ENCODE data around the gene MYCBP2.

The MYCBP2 gene

DNA sequence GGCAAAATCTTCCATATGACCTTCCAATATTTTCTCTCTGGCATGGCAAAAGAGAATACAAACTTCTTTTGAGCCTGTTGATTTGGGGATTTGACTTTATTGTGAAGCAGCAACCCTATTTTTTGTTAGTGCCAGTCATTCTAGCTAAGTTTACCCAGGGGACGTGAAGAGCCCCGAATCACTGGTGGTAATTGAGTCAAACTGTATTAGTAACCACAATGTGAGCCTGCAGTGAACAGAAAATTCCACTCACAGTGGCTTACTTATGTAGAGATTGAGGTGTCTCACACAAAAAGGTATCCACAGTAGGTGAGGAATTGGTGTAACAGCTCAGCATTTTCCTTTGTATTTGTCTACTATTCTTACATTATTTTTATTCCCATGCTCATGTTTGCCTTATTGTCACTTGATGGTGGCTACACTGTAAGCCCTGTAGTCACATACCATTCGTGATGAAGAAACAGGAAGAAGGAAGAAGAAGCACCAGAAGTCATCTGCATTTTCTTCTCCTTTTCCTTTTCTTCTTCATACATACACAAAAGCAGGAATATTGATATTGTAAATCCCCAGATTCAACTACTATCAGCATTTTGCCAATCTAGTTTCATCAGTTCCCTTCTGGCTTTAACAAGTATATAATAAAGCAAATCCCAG is 33.3 kb upstream of the MYCBP2 start:
- Histone ChIP-seq H3K27me3 (ENCODE audit: control insufficient read depth in 3 of 3, insufficient read depth in 3 of 3, low read depth in 1 of 3, low read length in 3 of 3) (no peaks in the 10 kb centered on the region), H3K14ac (ENCODE audit: low read length) (no peak overlapping the region), H4K91ac (ENCODE audit: low read depth, low read length, poor library complexity) (no peak overlapping the region), H2BK15ac (ENCODE audit: low read length) (no peak overlapping the region), H3K4me1 (ENCODE audit: control insufficient read depth in 2 of 2, insufficient read depth in 1 of 2, low read depth in 1 of 2, low read length in 2 of 2) (peaks cover 0 to 2% of the 10 kb centered on the region in 2 donors), H2BK12ac (ENCODE audit: low read length) (no peak overlapping the region), H3K9ac (ENCODE audit: low read depth, low read length, poor library complexity) (no peak overlapping the region), H3K9me3 (replicated peaks in 1 of 2; ENCODE audit: control insufficient read depth in 2 of 2, insufficient read depth in 1 of 2, low read depth in 1 of 2, low read length in 2 of 2) (no peaks in the 10 kb centered on the region), H3K4ac (ENCODE audit: low read length) (no peak overlapping the region), H3K23ac (ENCODE audit: low read depth, low read length, poor library complexity) (no peak overlapping the region), H3K27ac (replicated peaks; ENCODE audit: low read length) (no peak overlapping the region), H2BK5ac (ENCODE audit: low read length) (no peak overlapping the region), H3K18ac (ENCODE audit: low read length) (no peak overlapping the region), H2AK5ac (ENCODE audit: low read depth, low read length) (no peak overlapping the region), H2AFZ (ENCODE audit: low read length) (no peak overlapping the region), H3K4me2 (ENCODE audit: insufficient read depth, low read length, poor library complexity, severe bottlenecking) (no peak overlapping the region), H3K4me3 (ENCODE audit: low read length in 2 of 2) (no peak overlapping the region), H3K36me3 (replicated peaks in 1 of 2; ENCODE audit: control insufficient read depth in 2 of 2, insufficient read depth in 2 of 2, low read length in 2 of 2) (no peaks in the 10 kb centered on the region), H4K8ac (ENCODE audit: low read depth, low read length) (no peak overlapping the region), H2BK120ac (ENCODE audit: low read depth, low read length) (no peak overlapping the region), H3K79me1 (ENCODE audit: low read depth, low read length) (no peaks in the 10 kb centered on the region)
- no peak for DNase-seq (ENCODE audit: low spot score)
- no CpG with 5 or more reads among the region's 3 CpGs for WGBS, 2 donors (ENCODE audit: extremely low coverage in 2 of 2, insufficient read length in 2 of 2, insufficient replicate concordance in 1 of 2)

DNA sequence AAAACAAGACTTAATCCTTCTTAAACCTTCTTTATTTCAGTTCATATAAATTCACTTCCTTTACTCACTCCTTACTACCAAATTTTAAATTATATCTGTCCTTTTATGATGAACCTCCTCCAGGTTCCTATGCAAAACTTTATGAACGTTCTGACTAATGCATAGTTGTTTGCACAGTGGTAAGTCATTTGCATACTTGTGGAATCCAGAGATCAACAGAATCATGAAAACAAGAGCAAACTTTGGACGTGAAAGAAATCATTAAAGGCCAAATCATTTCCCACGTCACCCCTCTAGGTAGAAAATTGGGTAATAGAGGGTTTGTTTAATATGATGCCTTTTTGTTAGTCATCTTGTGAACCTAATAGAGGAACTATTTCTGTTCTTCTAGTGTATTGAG is 32.3 kb upstream of the MYCBP2 start:
- Histone ChIP-seq H3K4me1 (ENCODE audit: control insufficient read depth in 2 of 2, insufficient read depth in 1 of 2, low read depth in 1 of 2, low read length in 2 of 2) (peaks cover 0 to 2% of the 10 kb centered on the region in 2 donors), H2AK5ac (ENCODE audit: low read depth, low read length) (no peak overlapping the region), H2BK120ac (ENCODE audit: low read depth, low read length) (no peak overlapping the region), H2BK12ac (ENCODE audit: low read length) (no peak overlapping the region), H3K9me3 (replicated peaks in 1 of 2; ENCODE audit: control insufficient read depth in 2 of 2, insufficient read depth in 1 of 2, low read depth in 1 of 2, low read length in 2 of 2) (no peaks in the 10 kb centered on the region), H2BK5ac (ENCODE audit: low read length) (no peak overlapping the region), H2AFZ (ENCODE audit: low read length) (no peak overlapping the region), H3K27ac (replicated peaks; ENCODE audit: low read length) (no peak overlapping the region), H4K91ac (ENCODE audit: low read depth, low read length, poor library complexity) (no peak overlapping the region), H3K14ac (ENCODE audit: low read length) (no peak overlapping the region), H3K4me2 (ENCODE audit: insufficient read depth, low read length, poor library complexity, severe bottlenecking) (no peak overlapping the region), H3K23ac (ENCODE audit: low read depth, low read length, poor library complexity) (no peak overlapping the region), H3K79me1 (ENCODE audit: low read depth, low read length) (no peaks in the 10 kb centered on the region), H2BK15ac (ENCODE audit: low read length) (no peak overlapping the region), H3K4ac (ENCODE audit: low read length) (no peak overlapping the region), H4K8ac (ENCODE audit: low read depth, low read length) (no peak overlapping the region), H3K4me3 (ENCODE audit: low read length in 2 of 2) (no peak overlapping the region), H3K18ac (ENCODE audit: low read length) (no peak overlapping the region), H3K27me3 (ENCODE audit: control insufficient read depth in 3 of 3, insufficient read depth in 3 of 3, low read depth in 1 of 3, low read length in 3 of 3) (no peaks in the 10 kb centered on the region), H3K36me3 (replicated peaks in 1 of 2; ENCODE audit: control insufficient read depth in 2 of 2, insufficient read depth in 2 of 2, low read length in 2 of 2) (no peaks in the 10 kb centered on the region), H3K9ac (ENCODE audit: low read depth, low read length, poor library complexity) (no peak overlapping the region)
- DNase-seq (ENCODE audit: low spot score): no peak
- WGBS, 2 donors (ENCODE audit: extremely low coverage in 2 of 2, insufficient read length in 2 of 2, insufficient replicate concordance in 1 of 2): no CpG with 5 or more reads among the region's 3 CpGs

DNA sequence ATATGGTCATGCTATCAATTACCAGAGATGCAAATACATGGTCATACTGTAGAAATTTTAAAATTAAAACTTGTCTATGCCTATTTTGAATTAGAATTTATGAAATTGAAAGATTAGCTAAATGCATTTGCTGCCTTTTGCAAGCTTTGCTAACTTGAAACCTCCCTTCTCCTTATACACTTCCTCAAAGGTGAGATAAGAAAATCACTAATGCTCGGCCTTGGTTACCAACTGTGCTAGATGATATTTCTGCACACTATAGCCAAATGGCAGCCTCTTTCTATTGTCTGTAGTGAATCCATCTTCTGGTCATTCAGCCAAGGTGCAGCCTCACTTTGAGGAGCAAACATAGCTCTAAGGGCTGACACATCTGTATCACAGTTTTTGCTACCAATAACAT is 31.1 kb upstream of the MYCBP2 start:
- H3K4ac ChIP-seq (ENCODE audit: low read length): no peak overlapping the region
- no peaks in the 10 kb centered on the region for H3K36me3 ChIP-seq (replicated peaks in 1 of 2; ENCODE audit: control insufficient read depth in 2 of 2, insufficient read depth in 2 of 2, low read length in 2 of 2)
- peaks cover 0 to 2% of the 10 kb centered on the region in 2 donors for H3K4me1 ChIP-seq (ENCODE audit: control insufficient read depth in 2 of 2, insufficient read depth in 1 of 2, low read depth in 1 of 2, low read length in 2 of 2)
- no peak overlapping the region for H3K14ac ChIP-seq (ENCODE audit: low read length)
- H3K23ac ChIP-seq (ENCODE audit: low read depth, low read length, poor library complexity): no peak overlapping the region
- no peaks in the 10 kb centered on the region for H3K9me3 ChIP-seq (replicated peaks in 1 of 2; ENCODE audit: control insufficient read depth in 2 of 2, insufficient read depth in 1 of 2, low read depth in 1 of 2, low read length in 2 of 2)
- no peak for DNase-seq (ENCODE audit: low spot score)
- WGBS, 2 donors (ENCODE audit: extremely low coverage in 2 of 2, insufficient read length in 2 of 2, insufficient replicate concordance in 1 of 2): no CpG with 5 or more reads among the region's 1 CpG
- no peaks in the 10 kb centered on the region for H3K79me1 ChIP-seq (ENCODE audit: low read depth, low read length)
- H2BK12ac ChIP-seq (ENCODE audit: low read length): no peak overlapping the region
- no peak overlapping the region for H3K9ac ChIP-seq (ENCODE audit: low read depth, low read length, poor library complexity)
- H4K91ac ChIP-seq (ENCODE audit: low read depth, low read length, poor library complexity): no peak overlapping the region
- H2BK5ac ChIP-seq (ENCODE audit: low read length): no peak overlapping the region
- H3K4me3 ChIP-seq (ENCODE audit: low read length in 2 of 2): no peak overlapping the region
- H3K4me2 ChIP-seq (ENCODE audit: insufficient read depth, low read length, poor library complexity, severe bottlenecking): no peak overlapping the region
- no peak overlapping the region for H3K27ac ChIP-seq (replicated peaks; ENCODE audit: low read length)
- H4K8ac ChIP-seq (ENCODE audit: low read depth, low read length): no peak overlapping the region
- no peak overlapping the region for H2BK120ac ChIP-seq (ENCODE audit: low read depth, low read length)
- H2AK5ac ChIP-seq (ENCODE audit: low read depth, low read length): no peak overlapping the region
- no peaks in the 10 kb centered on the region for H3K27me3 ChIP-seq (ENCODE audit: control insufficient read depth in 3 of 3, insufficient read depth in 3 of 3, low read depth in 1 of 3, low read length in 3 of 3)
- H2BK15ac ChIP-seq (ENCODE audit: low read length): no peak overlapping the region
- no peak overlapping the region for H2AFZ ChIP-seq (ENCODE audit: low read length)
- no peak overlapping the region for H3K18ac ChIP-seq (ENCODE audit: low read length)

DNA sequence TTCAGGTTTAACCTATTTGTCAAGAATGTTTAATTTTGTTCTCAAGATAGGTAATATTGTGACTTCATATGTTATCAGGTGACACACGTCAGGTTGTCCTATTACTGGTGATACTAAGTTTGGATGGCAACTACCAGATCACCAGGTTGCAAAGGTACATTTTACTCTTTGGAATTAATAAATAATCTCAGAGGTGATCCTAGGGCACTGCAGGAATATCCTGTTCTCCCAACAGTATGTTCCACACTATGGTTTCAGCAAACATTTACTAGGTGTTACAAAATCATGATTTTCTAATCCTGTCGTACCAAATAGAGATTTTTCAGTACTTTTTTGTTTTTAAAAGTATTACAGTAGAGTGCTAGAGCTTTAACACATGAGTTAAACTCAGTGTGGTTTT is 29.3 kb upstream of the MYCBP2 start:
- Histone ChIP-seq H3K14ac (ENCODE audit: low read length) (no peak overlapping the region), H3K27me3 (ENCODE audit: control insufficient read depth in 3 of 3, insufficient read depth in 3 of 3, low read depth in 1 of 3, low read length in 3 of 3) (no peaks in the 10 kb centered on the region), H3K9ac (ENCODE audit: low read depth, low read length, poor library complexity) (no peak overlapping the region), H3K27ac (replicated peaks; ENCODE audit: low read length) (no peak overlapping the region), H3K79me1 (ENCODE audit: low read depth, low read length) (no peaks in the 10 kb centered on the region), H4K91ac (ENCODE audit: low read depth, low read length, poor library complexity) (no peak overlapping the region), H3K4ac (ENCODE audit: low read length) (no peak overlapping the region), H2AK5ac (ENCODE audit: low read depth, low read length) (no peak overlapping the region), H3K4me2 (ENCODE audit: insufficient read depth, low read length, poor library complexity, severe bottlenecking) (no peak overlapping the region), H2BK120ac (ENCODE audit: low read depth, low read length) (no peak overlapping the region), H3K23ac (ENCODE audit: low read depth, low read length, poor library complexity) (no peak overlapping the region), H2BK15ac (ENCODE audit: low read length) (no peak overlapping the region), H3K4me3 (ENCODE audit: low read length in 2 of 2) (no peak overlapping the region), H2AFZ (ENCODE audit: low read length) (no peak overlapping the region), H3K9me3 (replicated peaks in 1 of 2; ENCODE audit: control insufficient read depth in 2 of 2, insufficient read depth in 1 of 2, low read depth in 1 of 2, low read length in 2 of 2) (no peaks in the 10 kb centered on the region), H2BK5ac (ENCODE audit: low read length) (no peak overlapping the region), H3K18ac (ENCODE audit: low read length) (no peak overlapping the region), H2BK12ac (ENCODE audit: low read length) (no peak overlapping the region), H3K4me1 (ENCODE audit: control insufficient read depth in 2 of 2, insufficient read depth in 1 of 2, low read depth in 1 of 2, low read length in 2 of 2) (no peaks in the 10 kb centered on the region), H4K8ac (ENCODE audit: low read depth, low read length) (no peak overlapping the region), H3K36me3 (replicated peaks in 1 of 2; ENCODE audit: control insufficient read depth in 2 of 2, insufficient read depth in 2 of 2, low read length in 2 of 2) (no peaks in the 10 kb centered on the region)
- DNase-seq (ENCODE audit: low spot score): no peak
- no CpG with 5 or more reads among the region's 2 CpGs for WGBS, 2 donors (ENCODE audit: extremely low coverage in 2 of 2, insufficient read length in 2 of 2, insufficient replicate concordance in 1 of 2)

Measured in neuronal stem cell (in vitro differentiated cells).